HG03108 (cell line): Measurements from ENCODE around the gene GINS1.

ENCODE experiments used
- ATAC-seq: cut with Tn5 transposase; IDR thresholded peaks from one replicate; pipeline ENCODE4 v1.9.1; 2021; ENCODE audit warnings: moderate library complexity; ENCODE audit not compliant: unreplicated experiment

GINS1 gene

GRCh38 chr20:25407311-25408169 is at the start of gene GINS1:
GINS1 (plus strand) TSS chr20:25407673; CDS start chr20:25407821, 148 bp downstream.
- ATAC-seq = peak; percentile 86

- ATAC-seq = no peak
Measured at GRCh38 chr20:25360631-25361286, 46.7 kb upstream of the GINS1 start.

- no peak for ATAC-seq
Measured at GRCh38 chr20:25361287-25361683, 46.2 kb upstream of the GINS1 start.

- ATAC-seq = no peak
Measured at GRCh38 chr20:25364180-25364788, 43.2 kb upstream of the GINS1 start.

- ATAC-seq = no peak
Measured at GRCh38 chr20:25364879-25365699, 42.4 kb upstream of the GINS1 start.

GRCh38 chr20:25368526-25368925 is 38.9 kb upstream of the GINS1 start:
- ATAC-seq = no peak

- ATAC-seq = no peak
Measured at GRCh38 chr20:25368976-25369375, 38.5 kb upstream of the GINS1 start.

GRCh38 chr20:25369529-25369928 is 37.9 kb upstream of the GINS1 start:
- no peak for ATAC-seq

- no peak for ATAC-seq
Measured at GRCh38 chr20:25369971-25370370, 37.5 kb upstream of the GINS1 start.

- no peak for ATAC-seq
Measured at GRCh38 chr20:25372584-25373336, 34.7 kb upstream of the GINS1 start.

- no peak for ATAC-seq
Measured at GRCh38 chr20:25374842-25375241, 32.6 kb upstream of the GINS1 start.

GRCh38 chr20:25376236-25376635 is 31.2 kb upstream of the GINS1 start:
- no peak for ATAC-seq

GRCh38 chr20:25376886-25377285 is 30.6 kb upstream of the GINS1 start:
- no peak for ATAC-seq

- no peak for ATAC-seq
Measured at GRCh38 chr20:25378189-25378883, 29.1 kb upstream of the GINS1 start.

GRCh38 chr20:25378884-25379733 is 28.4 kb upstream of the GINS1 start:
- ATAC-seq = no peak

GRCh38 chr20:25380945-25381614 is 26.4 kb upstream of the GINS1 start:
- ATAC-seq = no peak

- ATAC-seq = no peak
Measured at GRCh38 chr20:25382704-25383370, 24.6 kb upstream of the GINS1 start.

GRCh38 chr20:25389401-25389857 is 18.0 kb upstream of the GINS1 start:
- no peak for ATAC-seq
